CD4-positive, alpha-beta T cell treated with Interleukin-2 at 100 ng/mL for 4 hours (primary cell): Measurements from ENCODE around the gene FANK1.
"Not testable (repeated sequence)": the region's sequence is repeated elsewhere in the genome, so short reads cannot be mapped to it uniquely, and the experiment has no call there.

Experiments used
- DNase-seq: peaks from one replicate; pipeline ENCODE4 v3.0.0-alpha.2; 2020; ENCODE audit warnings: low spot score

Gene FANK1

GRCh38 chr10:125889441-125889840, 6.9 kb upstream of the FANK1 start:
- not testable (repeated sequence) for DNase-seq

GRCh38 chr10:125892402-125892801, 4.0 kb upstream of the FANK1 start:
- not testable (repeated sequence) for DNase-seq

GRCh38 chr10:125894176-125894575, 2.2 kb upstream of the FANK1 start:
- DNase-seq, result not testable (repeated sequence)

GRCh38 chr10:125895130-125896087, 955 bp upstream of the FANK1 start:
- DNase-seq, result not testable (repeated sequence)

DNA sequence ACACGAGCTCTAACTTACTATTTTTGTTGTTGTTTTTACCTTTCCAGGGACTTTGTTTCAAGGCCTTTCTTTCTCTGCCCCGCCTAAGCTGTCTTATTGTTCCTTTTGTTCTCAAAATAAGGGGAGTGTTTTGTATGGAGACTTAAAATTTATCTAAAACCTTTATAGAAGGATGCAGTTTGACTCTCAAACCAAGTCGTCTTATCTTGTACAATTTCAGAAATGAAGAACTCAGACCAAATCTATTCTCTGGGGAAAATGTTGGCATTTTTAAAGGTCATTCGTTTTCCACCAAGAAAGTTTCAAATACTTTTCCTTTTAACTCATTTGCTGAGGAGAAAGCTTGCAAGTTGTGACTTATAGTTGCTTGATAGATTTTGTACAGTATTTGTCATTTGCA, 953 bp downstream of the FANK1 start:
- DNase-seq, result not testable (repeated sequence)

DNA sequence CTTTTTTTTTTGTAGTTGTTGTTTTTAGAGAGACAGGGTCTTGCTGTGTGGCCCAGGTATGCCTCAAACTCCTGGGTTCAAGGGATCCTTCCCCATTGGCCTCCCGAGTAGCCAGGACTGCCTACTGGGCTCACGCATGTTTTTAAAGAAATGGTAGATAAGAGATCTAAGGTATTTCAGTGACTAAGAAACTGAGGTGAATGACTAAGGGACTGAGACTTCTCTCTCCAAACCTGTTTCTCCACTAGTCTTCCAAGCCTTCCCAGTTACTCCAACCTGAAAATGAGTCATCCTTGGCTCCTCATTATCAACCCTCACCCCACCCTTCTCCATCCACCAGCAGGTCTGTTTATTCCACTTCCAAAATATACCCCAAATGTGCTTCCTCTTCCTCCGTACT, 4.6 kb downstream of the FANK1 start:
- DNase-seq, result not testable (repeated sequence)

DNA sequence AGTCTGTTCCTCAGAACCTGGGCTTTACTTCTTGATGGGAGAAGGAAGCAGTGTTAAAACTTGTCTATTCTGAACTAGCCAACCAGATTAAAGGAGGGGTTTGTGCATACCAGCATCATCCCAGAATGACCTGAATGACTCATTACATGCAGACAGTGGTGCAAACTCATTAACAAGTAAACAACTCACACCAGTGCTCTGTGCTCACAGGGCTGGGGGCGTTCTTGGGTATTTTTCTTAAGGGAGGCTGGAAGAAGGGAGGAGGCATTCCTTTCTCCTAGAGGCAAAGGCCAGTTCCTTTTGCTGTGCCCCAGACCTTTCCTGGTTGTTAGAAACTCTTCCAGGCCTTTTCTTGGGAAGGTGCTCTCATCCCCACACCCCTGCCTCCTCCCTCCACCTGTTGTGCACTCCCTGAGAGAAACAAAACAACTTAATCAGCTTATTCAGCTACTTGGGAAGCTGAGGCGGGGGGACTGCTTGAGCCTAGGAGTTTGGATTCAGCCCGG, 6.8 kb downstream of the FANK1 start:
- not testable (repeated sequence) for DNase-seq

DNA sequence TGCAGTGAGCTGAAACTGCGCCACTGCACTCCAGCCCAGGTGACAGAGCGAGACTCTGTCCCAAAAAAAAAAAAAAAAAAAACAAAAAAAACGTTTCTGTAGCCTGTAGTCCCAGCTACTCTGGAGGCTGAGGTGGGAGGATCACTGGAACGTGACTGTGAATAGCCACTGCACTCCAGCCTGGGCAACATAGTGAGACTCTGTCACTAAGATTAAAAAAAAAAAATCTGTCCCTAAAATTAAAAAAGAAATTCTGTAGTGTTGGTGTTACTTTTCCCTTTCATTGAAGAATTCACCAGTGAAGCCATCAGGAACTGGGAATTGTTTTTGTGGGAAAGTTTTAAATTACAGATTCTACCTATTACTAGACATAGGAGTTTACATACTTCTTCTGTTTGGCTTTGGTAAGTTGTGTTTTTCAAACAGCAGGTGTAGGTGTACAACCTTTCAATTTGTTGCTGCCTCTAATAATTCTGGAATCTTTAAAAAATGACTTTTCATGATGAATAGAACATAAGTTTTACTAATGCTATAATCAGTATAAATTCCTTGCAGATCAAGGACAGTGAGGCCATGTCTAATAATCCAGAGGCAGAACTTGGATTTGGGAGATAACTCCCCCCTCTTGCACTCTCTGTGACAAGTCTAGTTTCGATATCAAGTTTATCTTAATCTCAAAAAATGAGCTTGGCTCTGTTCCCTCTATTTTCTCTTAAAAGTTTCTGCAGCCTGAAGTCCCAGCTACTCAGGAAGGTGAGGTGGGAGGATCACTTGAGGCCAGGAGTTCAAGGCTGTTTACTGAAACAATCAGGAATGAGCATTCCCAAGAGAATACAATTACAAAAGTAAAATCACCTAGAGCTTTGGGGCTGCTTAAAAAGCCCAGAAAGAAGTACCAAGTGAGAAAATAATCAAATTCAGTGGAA, 9.0 kb downstream of the FANK1 start:
- not testable (repeated sequence) for DNase-seq

GRCh38 chr10:125907598-125907997, 11.2 kb downstream of the FANK1 start:
- DNase-seq, result not testable (repeated sequence)

GRCh38 chr10:125908813-125909212, 12.4 kb downstream of the FANK1 start:
- not testable (repeated sequence) for DNase-seq

GRCh38 chr10:125909491-125909890, 13.1 kb downstream of the FANK1 start:
- not testable (repeated sequence) for DNase-seq

DNA sequence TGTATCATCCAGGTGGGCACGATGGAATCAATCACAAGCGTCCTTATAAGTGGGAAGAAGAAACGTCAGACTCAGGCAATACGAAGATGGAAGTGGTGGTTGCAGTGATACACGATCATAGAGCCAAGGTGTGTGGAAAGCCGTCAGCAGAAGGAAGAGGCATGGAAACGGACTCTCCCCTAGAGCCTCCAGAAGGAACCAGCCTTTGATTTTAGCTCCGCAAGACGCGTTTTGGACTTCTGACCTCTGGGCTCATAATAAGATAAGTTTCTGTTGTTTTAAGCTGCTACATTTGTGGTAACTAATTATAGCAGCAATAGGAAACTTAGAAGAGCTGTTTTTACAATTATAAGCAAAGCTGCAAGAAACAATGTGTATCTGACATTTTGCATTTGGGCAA, 14.8 kb downstream of the FANK1 start:
- no peak for DNase-seq

DNA sequence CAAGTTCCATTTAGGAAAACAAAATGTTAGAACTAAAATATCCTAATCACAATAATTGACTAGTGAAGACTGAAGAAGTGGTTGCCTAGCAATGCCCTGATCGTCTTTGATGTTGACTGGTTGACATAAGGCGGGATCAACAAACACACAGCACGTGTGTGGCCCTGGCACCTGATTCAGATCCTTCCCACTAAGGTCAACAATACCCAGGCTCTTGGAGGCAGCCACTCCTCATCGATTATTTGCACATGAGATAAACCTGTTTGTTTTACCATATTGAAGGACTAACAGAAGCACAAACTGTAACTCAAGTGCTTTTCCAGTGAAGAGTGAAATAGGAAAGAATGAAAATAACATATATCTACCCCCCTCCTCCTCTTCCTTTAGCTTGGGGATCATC, 15.6 kb downstream of the FANK1 start:
- DNase-seq, result no peak

DNA sequence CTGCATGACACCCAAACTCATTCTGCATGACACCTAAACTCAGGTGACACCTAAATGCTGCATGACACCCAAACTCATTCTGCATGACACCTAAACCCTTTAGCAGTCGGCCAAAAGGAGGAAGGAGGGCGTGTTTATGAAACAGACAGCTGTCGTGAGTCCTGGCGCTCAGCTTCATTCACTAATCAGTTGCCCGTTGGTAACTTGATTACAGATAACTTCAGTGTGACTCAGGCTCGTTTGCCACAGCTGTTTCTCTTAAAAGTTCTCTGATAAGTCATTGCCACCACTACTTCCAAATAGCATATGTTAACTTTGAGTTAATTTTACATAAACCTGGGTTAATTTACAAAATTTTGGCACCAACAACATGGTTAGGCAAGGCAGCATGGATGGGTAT, 16.9 kb downstream of the FANK1 start:
- DNase-seq, result not testable (repeated sequence)

- DNase-seq, result no peak
Measured at GRCh38 chr10:125916977-125917376, 20.6 kb downstream of the FANK1 start.

DNA sequence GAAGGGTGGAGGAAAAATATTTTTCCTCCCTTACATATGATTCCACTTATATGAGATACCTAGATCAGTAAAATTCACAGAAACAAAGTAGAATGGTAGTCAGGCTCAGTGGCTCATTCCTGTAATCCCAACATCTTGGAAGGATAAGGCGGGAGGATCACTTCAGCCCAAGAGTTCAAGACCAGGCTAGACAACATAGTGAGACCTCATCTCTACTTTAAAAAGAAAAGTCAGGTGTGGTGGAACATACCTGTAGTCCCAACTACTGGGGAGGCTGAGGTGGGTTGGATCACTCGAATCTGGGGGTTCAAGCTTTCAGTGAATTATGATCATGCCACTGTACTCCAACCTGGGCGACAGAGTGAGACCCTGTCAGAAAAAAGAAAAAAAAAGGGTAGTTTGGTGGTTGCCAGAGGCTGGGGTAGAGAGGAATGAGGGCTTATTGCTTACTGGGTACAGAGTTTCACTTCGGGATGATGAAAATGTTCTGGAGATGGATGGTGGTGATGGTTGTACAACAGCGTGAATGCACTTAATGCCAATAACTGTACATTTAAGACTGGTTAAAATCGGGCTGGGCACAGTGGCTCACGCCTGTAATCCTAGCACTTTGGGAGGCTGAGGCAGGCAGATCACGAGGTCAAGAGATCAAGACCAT, 21.5 kb downstream of the FANK1 start:
- DNase-seq, result not testable (repeated sequence)

GRCh38 chr10:125921643-125922306, 25.4 kb downstream of the FANK1 start:
- DNase-seq, result not testable (repeated sequence)

GRCh38 chr10:125925262-125925834, 29.0 kb downstream of the FANK1 start:
- no peak for DNase-seq

DNA sequence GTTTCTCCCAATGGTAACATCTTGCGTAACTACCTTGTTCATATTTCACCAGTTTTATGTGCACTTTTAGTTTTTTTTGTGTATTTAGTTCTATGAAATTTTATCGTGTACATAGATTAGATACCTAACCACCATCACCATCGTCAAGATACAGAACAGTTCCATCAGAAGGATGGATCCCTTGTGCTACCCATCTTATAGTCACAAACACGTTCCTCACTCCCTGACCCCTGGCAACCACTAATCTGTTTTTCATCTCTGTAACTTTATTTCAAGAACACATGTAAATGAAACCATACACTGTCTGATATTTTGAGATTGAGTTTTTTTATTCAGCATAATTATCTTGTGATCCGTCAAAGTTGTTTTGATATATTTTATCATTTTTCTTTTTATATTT, 29.9 kb downstream of the FANK1 start:
- DNase-seq, result no peak

- DNase-seq, result not testable (repeated sequence)
Measured at GRCh38 chr10:125927265-125927664, 30.9 kb downstream of the FANK1 start.
